ENCODE results near the gene GRIFIN. TPM values are rescaled to one million over a fixed set of nuclear protein-coding genes. Genes with fewer than 3 reads are reported as not detected.

GRIFIN gene
- total RNA-seq, 3 donors from 2014 or later: not detected

- H3K4me3 Mint-ChIP-seq: peak overlapping the region; percentile 58
- H3K9me3 Mint-ChIP-seq: no peaks in the 10 kb centered on the region
- ATAC-seq (peak; percentile 18 to 24), DNase-seq (no peak)
- no peaks in the 10 kb centered on the region for H3K27me3 Mint-ChIP-seq (ENCODE audit: low read depth)
- no peaks in the 10 kb centered on the region for H3K36me3 Mint-ChIP-seq (ENCODE audit: insufficient read depth)
- peaks cover 7% of the 10 kb centered on the region for H3K4me1 Mint-ChIP-seq (ENCODE audit: low read depth)
These were observed 24.1 kb downstream of the GRIFIN start for GRCh38 chr7:2452074-2452507.

GRCh38 chr7:2451171-2452073 lies 24.8 kb downstream of the GRIFIN start:
- no peaks in the 10 kb centered on the region for H3K36me3 Mint-ChIP-seq (ENCODE audit: insufficient read depth)
- peaks cover 7% of the 10 kb centered on the region for H3K4me1 Mint-ChIP-seq (ENCODE audit: low read depth)
- H3K4me3 Mint-ChIP-seq: peak overlapping the region; percentile 58
- H3K9me3 Mint-ChIP-seq: no peaks in the 10 kb centered on the region
- ATAC-seq: peak; percentile 98 to 99
- no peaks in the 10 kb centered on the region for H3K27me3 Mint-ChIP-seq (ENCODE audit: low read depth)
- DNase-seq: peak; percentile 80

GRCh38 chr7:2450198-2451107 lies 25.7 kb downstream of the GRIFIN start:
- DNase-seq: no peak
- ATAC-seq: no peak
- peaks cover 7% of the 10 kb centered on the region for H3K4me1 Mint-ChIP-seq (ENCODE audit: low read depth)
- no peaks in the 10 kb centered on the region for H3K9me3 Mint-ChIP-seq
- H3K36me3 Mint-ChIP-seq (ENCODE audit: insufficient read depth): no peaks in the 10 kb centered on the region
- no peak overlapping the region for H3K4me3 Mint-ChIP-seq
- no peaks in the 10 kb centered on the region for H3K27me3 Mint-ChIP-seq (ENCODE audit: low read depth)

GRCh38 chr7:2446676-2447075 lies 29.5 kb downstream of the GRIFIN start:
- ATAC-seq (no peak), DNase-seq (no peak)
- Mint-ChIP-seq H3K4me3 (no peak overlapping the region), H3K27me3 (ENCODE audit: low read depth) (no peaks in the 10 kb centered on the region), H3K9me3 (no peaks in the 10 kb centered on the region), H3K4me1 (ENCODE audit: low read depth) (peaks cover 3% of the 10 kb centered on the region), H3K36me3 (ENCODE audit: insufficient read depth) (no peaks in the 10 kb centered on the region)

GRCh38 chr7:2445898-2446555 lies 30.2 kb downstream of the GRIFIN start:
- DNase-seq (no peak), ATAC-seq (no peak)
- no peaks in the 10 kb centered on the region for H3K27me3 Mint-ChIP-seq (ENCODE audit: low read depth)
- no peaks in the 10 kb centered on the region for H3K9me3 Mint-ChIP-seq
- H3K4me1 Mint-ChIP-seq (ENCODE audit: low read depth): no peaks in the 10 kb centered on the region
- no peaks in the 10 kb centered on the region for H3K36me3 Mint-ChIP-seq (ENCODE audit: insufficient read depth)
- no peak overlapping the region for H3K4me3 Mint-ChIP-seq

GRCh38 chr7:2445047-2445446 lies 31.2 kb downstream of the GRIFIN start:
- no peak for DNase-seq
- no peaks in the 10 kb centered on the region for H3K36me3 Mint-ChIP-seq (ENCODE audit: insufficient read depth)
- no peak for ATAC-seq
- H3K9me3 Mint-ChIP-seq: no peaks in the 10 kb centered on the region
- H3K4me3 Mint-ChIP-seq: no peak overlapping the region
- no peaks in the 10 kb centered on the region for H3K27me3 Mint-ChIP-seq (ENCODE audit: low read depth)
- peaks cover 6% of the 10 kb centered on the region for H3K4me1 Mint-ChIP-seq (ENCODE audit: low read depth)

GRCh38 chr7:2444476-2444875 lies 31.7 kb downstream of the GRIFIN start:
- ATAC-seq: no peak
- H3K9me3 Mint-ChIP-seq: no peaks in the 10 kb centered on the region
- no peaks in the 10 kb centered on the region for H3K27me3 Mint-ChIP-seq (ENCODE audit: low read depth)
- no peak overlapping the region for H3K4me3 Mint-ChIP-seq
- no peak for DNase-seq
- peaks cover 6% of the 10 kb centered on the region for H3K4me1 Mint-ChIP-seq (ENCODE audit: low read depth)
- no peaks in the 10 kb centered on the region for H3K36me3 Mint-ChIP-seq (ENCODE audit: insufficient read depth)

- ATAC-seq (no peak), DNase-seq (no peak)
- Mint-ChIP-seq H3K9me3 (no peaks in the 10 kb centered on the region), H3K4me3 (no peak overlapping the region), H3K27me3 (ENCODE audit: low read depth) (no peaks in the 10 kb centered on the region), H3K4me1 (ENCODE audit: low read depth) (peaks cover 6% of the 10 kb centered on the region), H3K36me3 (ENCODE audit: insufficient read depth) (no peaks in the 10 kb centered on the region)
These were observed 32.7 kb downstream of the GRIFIN start for GRCh38 chr7:2443491-2443890.

- no peak for ATAC-seq
- no peak for DNase-seq
- H3K4me1 Mint-ChIP-seq (ENCODE audit: low read depth): peaks cover 6% of the 10 kb centered on the region
- no peak overlapping the region for H3K4me3 Mint-ChIP-seq
- H3K9me3 Mint-ChIP-seq: no peaks in the 10 kb centered on the region
- H3K27me3 Mint-ChIP-seq (ENCODE audit: low read depth): no peaks in the 10 kb centered on the region
- H3K36me3 Mint-ChIP-seq (ENCODE audit: insufficient read depth): peaks cover 2% of the 10 kb centered on the region
These were observed 34.7 kb downstream of the GRIFIN start for GRCh38 chr7:2441430-2442058.

- no peak for DNase-seq
- Mint-ChIP-seq H3K4me1 (ENCODE audit: low read depth) (peaks cover 6% of the 10 kb centered on the region), H3K4me3 (no peak overlapping the region), H3K27me3 (ENCODE audit: low read depth) (no peaks in the 10 kb centered on the region), H3K36me3 (ENCODE audit: insufficient read depth) (peaks cover 2% of the 10 kb centered on the region), H3K9me3 (no peaks in the 10 kb centered on the region)
- ATAC-seq: no peak
These were observed 35.5 kb downstream of the GRIFIN start for GRCh38 chr7:2440608-2441245.

- DNase-seq (no peak), ATAC-seq (no peak)
- H3K4me1 Mint-ChIP-seq (ENCODE audit: low read depth): peaks cover 6% of the 10 kb centered on the region
- H3K9me3 Mint-ChIP-seq: no peaks in the 10 kb centered on the region
- H3K27me3 Mint-ChIP-seq (ENCODE audit: low read depth): no peaks in the 10 kb centered on the region
- no peak overlapping the region for H3K4me3 Mint-ChIP-seq
- H3K36me3 Mint-ChIP-seq (ENCODE audit: insufficient read depth): peaks cover 4% of the 10 kb centered on the region
These were observed 37.4 kb downstream of the GRIFIN start for GRCh38 chr7:2438775-2439174.

GRCh38 chr7:2438186-2438585 lies 38.0 kb downstream of the GRIFIN start:
- no peak overlapping the region for H3K4me3 Mint-ChIP-seq
- H3K4me1 Mint-ChIP-seq (ENCODE audit: low read depth): peaks cover 6% of the 10 kb centered on the region
- no peaks in the 10 kb centered on the region for H3K27me3 Mint-ChIP-seq (ENCODE audit: low read depth)
- ATAC-seq: no peak
- H3K9me3 Mint-ChIP-seq: no peaks in the 10 kb centered on the region
- no peak for DNase-seq
- peaks cover 4% of the 10 kb centered on the region for H3K36me3 Mint-ChIP-seq (ENCODE audit: insufficient read depth)

GRCh38 chr7:2437537-2438148 lies 38.6 kb downstream of the GRIFIN start:
- peaks cover 6% of the 10 kb centered on the region for H3K4me1 Mint-ChIP-seq (ENCODE audit: low read depth)
- H3K9me3 Mint-ChIP-seq: no peaks in the 10 kb centered on the region
- H3K36me3 Mint-ChIP-seq (ENCODE audit: insufficient read depth): peaks cover 4% of the 10 kb centered on the region
- H3K4me3 Mint-ChIP-seq: no peak overlapping the region
- H3K27me3 Mint-ChIP-seq (ENCODE audit: low read depth): no peaks in the 10 kb centered on the region
- no peak for ATAC-seq
- DNase-seq: no peak
